Measurements from ENCODE around the gene GNB1L. TPM values are rescaled to one million over a fixed set of nuclear protein-coding genes. Genes with fewer than 3 reads are reported as not detected.

GNB1L gene
- total RNA-seq, 4 donors from 2014 or later: 4.8 to 8.7 (median 7.4) TPM

DNA sequence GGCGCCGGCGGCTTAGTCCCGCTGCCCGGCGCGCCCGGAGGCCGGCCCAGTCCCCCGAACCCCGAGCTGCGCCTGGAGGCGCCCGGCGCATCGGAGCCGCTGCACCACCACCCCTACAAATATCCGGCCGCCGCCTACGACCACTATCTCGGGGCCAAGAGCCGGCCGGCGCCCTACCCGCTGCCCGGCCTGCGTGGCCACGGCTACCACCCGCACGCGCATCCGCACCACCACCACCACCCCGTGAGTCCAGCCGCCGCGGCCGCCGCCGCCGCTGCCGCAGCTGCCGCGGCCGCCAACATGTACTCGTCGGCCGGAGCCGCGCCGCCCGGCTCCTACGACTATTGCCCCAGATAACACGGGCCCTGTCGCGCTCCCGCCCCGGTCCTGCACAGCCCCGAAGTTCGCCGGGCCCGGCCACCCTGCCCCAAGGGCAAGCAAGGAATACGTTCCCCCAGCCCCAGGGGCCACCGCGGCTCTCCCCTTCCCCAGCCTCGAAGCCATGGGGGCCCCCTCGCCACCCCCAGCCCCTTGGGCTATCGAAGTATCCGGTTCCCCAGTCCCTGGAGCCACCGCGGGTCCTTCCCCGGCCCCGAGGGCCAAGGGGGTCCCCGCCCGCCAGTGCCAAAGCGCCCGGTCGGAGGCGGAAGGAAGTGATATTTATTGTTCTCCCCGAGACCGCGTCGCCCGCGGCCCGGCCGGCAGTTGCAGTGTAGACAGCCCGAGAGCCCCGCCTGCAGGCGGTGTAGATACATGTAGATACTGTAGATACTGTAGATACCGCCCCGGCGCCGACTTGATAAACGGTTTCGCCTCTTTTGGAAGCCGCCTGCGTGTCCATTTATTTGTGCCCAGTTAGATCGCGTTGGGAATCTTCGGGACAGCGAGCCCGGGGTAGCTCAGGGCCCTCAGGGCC is 87.9 kb downstream of the GNB1L start:
- H3K36me3 ChIP-seq: no peaks in the 10 kb centered on the region
- H3K4me3 ChIP-seq: peak overlapping the region in 1 of 2 donors; percentile 47
- peak overlapping the region in 1 of 4 donors; percentile 55 for H3K27ac ChIP-seq
- TF ChIP-seq POLR2AphosphoS5 (IDR thresholded peaks at IDR 0.05): no peak
- TF ChIP-seq, protein P1, sequence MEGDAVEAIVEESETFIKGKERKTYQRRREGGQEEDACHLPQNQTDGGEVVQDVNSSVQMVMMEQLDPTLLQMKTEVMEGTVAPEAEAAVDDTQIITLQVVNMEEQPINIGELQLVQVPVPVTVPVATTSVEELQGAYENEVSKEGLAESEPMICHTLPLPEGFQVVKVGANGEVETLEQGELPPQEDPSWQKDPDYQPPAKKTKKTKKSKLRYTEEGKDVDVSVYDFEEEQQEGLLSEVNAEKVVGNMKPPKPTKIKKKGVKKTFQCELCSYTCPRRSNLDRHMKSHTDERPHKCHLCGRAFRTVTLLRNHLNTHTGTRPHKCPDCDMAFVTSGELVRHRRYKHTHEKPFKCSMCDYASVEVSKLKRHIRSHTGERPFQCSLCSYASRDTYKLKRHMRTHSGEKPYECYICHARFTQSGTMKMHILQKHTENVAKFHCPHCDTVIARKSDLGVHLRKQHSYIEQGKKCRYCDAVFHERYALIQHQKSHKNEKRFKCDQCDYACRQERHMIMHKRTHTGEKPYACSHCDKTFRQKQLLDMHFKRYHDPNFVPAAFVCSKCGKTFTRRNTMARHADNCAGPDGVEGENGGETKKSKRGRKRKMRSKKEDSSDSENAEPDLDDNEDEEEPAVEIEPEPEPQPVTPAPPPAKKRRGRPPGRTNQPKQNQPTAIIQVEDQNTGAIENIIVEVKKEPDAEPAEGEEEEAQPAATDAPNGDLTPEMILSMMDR (IDR thresholded peaks at IDR 0.05): peak in 2 of 4 experiments; percentile 11 to 19
- peaks cover 0 to 35% (median 5%) of the 10 kb centered on the region in 3 donors for H3K4me1 ChIP-seq
- H3K27me3 ChIP-seq: peaks cover 100% of the 10 kb centered on the region
- H3K9me3 ChIP-seq: no peaks in the 10 kb centered on the region
- no peak for ATAC-seq
- no CpG with 5 or more reads among the region's 103 CpGs for whole genome bisulfite sequencing, 2 donors (ENCODE audit: low coverage in 1 of 2)

DNA sequence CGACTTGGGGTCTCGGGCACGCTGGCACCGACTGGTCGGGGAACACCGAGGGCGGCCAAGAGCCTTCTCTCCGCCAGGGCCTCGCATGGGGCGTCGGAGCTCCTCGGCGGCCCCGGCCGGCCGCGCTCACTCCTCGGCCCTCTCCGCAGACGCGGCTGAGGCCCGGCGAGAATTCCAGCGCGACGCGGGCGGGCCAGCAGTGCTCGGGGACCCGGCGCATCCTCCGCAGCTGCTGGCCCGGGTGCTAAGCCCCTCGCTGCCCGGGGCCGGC is 88.5 kb downstream of the GNB1L start:
- no CpG with 5 or more reads among the region's 36 CpGs for WGBS, 2 donors (ENCODE audit: low coverage in 1 of 2)
- no peak for ATAC-seq
- peaks cover 100% of the 10 kb centered on the region for H3K27me3 ChIP-seq
- H3K36me3 ChIP-seq: no peaks in the 10 kb centered on the region
- H3K4me1 ChIP-seq: peaks cover 0 to 39% (median 5%) of the 10 kb centered on the region in 3 donors
- peak overlapping the region in 1 of 4 donors; percentile 55 for H3K27ac ChIP-seq
- peak overlapping the region in 1 of 2 donors; percentile 47 for H3K4me3 ChIP-seq
- no peak for TF ChIP-seq POLR2AphosphoS5 (IDR thresholded peaks at IDR 0.05)
- TF ChIP-seq EP300 (IDR thresholded peaks at IDR 0.05): no peak
- TF ChIP-seq, protein P1 (IDR thresholded peaks at IDR 0.05): no peak
- no peak for TF ChIP-seq POLR2A (IDR thresholded peaks at IDR 0.05)
- H3K9me3 ChIP-seq: no peaks in the 10 kb centered on the region

DNA sequence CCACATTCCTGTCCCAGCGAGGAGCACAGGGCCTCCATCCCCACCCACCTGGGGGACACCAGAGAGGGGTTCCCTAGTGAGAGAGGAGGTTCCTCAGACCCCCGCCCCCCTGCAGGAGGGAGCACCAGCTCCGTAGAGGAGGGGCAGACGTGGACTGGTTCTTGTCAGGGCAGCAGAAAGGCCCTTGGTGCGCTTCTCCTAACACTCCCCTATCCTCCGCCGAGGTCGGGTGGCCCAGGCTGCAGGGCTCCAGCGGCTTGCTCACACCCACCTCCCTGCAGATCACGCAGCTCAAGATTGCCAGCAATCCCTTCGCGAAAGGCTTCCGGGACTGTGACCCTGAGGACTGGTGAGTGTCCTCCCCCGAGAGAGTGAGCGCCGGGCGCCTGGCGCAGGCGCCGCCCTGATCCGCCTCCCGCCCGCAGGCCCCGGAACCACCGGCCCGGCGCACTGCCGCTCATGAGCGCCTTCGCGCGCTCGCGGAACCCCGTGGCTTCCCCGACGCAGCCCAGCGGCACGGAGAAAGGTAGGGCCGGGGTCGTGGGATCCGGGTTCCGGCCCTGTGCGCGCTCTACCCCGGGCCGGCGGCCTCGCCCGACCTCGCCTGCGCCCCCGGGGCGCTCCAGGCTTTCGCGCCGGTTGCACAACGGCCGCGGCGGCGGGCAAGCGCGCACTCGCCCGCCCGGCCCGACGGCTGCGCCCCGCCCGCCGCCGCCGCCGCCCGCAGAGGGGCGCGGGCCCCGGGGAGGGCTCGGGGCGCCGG is 89.0 kb downstream of the GNB1L start:
- Histone ChIP-seq H3K4me1 (peaks cover 0 to 41% (median 5%) of the 10 kb centered on the region in 3 donors), H3K4me3 (peak overlapping the region in 1 of 2 donors; percentile 47), H3K36me3 (no peaks in the 10 kb centered on the region), H3K27me3 (peaks cover 98% of the 10 kb centered on the region), H3K27ac (no peak overlapping the region), H3K9me3 (no peaks in the 10 kb centered on the region)
- ATAC-seq: no peak
- WGBS, 2 donors (ENCODE audit: low coverage in 1 of 2): 0% methylated on average over 1 of the region's 83 CpGs; no CpG with 5 or more reads in 1 of the 2 donors
- TF ChIP-seq, protein P1 (IDR thresholded peaks at IDR 0.05): no peak
- no peak for TF ChIP-seq POLR2AphosphoS5 (IDR thresholded peaks at IDR 0.05)
- TF ChIP-seq EP300 (IDR thresholded peaks at IDR 0.05): no peak
- TF ChIP-seq POLR2A (IDR thresholded peaks at IDR 0.05): peak in 1 of 2 donors; percentile 6

DNA sequence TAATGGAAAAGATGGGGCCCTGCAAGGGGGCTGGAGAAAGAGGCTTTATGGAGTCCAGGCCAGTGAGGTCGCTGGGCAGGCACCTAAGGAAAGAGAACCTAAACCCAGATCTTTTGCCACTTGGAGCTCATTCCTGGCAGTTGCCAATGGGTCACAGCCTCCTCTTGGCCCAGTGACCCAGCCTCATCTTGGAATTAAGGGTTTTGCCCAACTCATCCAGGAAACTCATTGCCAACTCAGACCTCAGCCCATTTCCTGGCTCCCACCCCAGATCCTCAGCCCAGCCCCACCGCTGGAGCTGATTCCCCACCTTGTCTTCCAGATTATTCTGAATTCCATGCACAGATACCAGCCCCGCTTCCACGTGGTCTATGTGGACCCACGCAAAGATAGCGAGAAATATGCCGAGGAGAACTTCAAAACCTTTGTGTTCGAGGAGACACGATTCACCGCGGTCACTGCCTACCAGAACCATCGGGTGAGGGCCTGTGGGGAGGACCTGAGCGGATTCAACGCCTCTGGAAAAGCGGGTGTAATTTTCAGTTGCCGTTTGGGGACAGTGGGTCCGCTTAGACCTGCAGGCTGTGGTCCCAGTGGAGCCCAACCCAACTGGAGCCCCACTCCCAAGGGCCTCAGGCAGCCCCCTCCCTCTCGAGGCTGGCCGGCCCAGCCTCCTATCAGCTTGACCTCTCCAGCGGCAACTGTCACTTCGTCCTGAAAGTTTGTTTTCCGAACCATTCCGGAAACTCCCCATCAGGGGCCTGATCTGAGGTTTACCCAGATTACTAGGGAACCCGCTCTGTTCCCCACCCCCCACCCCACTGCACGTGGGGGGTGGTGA is 89.8 kb downstream of the GNB1L start:
- no peak overlapping the region for H3K4me3 ChIP-seq
- peaks cover 0 to 46% (median 5%) of the 10 kb centered on the region in 3 donors for H3K4me1 ChIP-seq
- no peaks in the 10 kb centered on the region for H3K9me3 ChIP-seq
- TF ChIP-seq, protein P1 (IDR thresholded peaks at IDR 0.05): no peak
- TF ChIP-seq POLR2AphosphoS5 (IDR thresholded peaks at IDR 0.05): no peak
- no peak for TF ChIP-seq POLR2A (IDR thresholded peaks at IDR 0.05)
- TF ChIP-seq EP300 (IDR thresholded peaks at IDR 0.05): no peak
- H3K27me3 ChIP-seq: peaks cover 95% of the 10 kb centered on the region
- no peak overlapping the region for H3K27ac ChIP-seq
- WGBS, 2 donors (ENCODE audit: low coverage in 1 of 2): 49 to 100% methylated on average over 1 to 9 of the region's 25 CpGs
- no peak for ATAC-seq
- H3K36me3 ChIP-seq: no peaks in the 10 kb centered on the region

All from gastroesophageal sphincter (tissue), 4 donors.